ENCODE data around the gene IL5RA.

DNA sequence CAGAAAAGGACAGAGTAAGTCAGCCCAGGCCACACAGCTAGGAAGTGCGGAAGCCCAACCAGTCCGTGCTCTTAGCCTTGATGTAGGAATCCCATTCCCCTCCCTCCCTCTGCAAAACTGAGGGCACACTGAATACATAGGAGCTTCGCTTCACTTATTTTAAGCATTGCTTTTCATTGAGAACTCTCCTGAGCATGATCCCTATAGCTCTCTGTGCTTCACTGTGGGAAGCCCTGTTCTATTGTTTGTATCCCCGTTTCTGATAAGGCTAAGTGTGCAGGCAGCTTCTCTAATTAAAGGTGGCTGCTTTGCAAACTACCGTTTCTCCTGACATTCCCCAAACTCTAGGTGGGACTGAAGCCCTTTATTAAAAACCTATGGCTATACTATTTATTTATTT is 29.9 kb downstream of the IL5RA start:
- TF ChIP-seq, protein P1, sequence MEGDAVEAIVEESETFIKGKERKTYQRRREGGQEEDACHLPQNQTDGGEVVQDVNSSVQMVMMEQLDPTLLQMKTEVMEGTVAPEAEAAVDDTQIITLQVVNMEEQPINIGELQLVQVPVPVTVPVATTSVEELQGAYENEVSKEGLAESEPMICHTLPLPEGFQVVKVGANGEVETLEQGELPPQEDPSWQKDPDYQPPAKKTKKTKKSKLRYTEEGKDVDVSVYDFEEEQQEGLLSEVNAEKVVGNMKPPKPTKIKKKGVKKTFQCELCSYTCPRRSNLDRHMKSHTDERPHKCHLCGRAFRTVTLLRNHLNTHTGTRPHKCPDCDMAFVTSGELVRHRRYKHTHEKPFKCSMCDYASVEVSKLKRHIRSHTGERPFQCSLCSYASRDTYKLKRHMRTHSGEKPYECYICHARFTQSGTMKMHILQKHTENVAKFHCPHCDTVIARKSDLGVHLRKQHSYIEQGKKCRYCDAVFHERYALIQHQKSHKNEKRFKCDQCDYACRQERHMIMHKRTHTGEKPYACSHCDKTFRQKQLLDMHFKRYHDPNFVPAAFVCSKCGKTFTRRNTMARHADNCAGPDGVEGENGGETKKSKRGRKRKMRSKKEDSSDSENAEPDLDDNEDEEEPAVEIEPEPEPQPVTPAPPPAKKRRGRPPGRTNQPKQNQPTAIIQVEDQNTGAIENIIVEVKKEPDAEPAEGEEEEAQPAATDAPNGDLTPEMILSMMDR (IDR thresholded peaks at IDR 0.05), result no peak
- TF ChIP-seq EP300 (IDR thresholded peaks at IDR 0.05), result no peak
- no peak for TF ChIP-seq POLR2A (IDR thresholded peaks at IDR 0.05)
- TF ChIP-seq POLR2AphosphoS5 (IDR thresholded peaks at IDR 0.05), result no peak

All from gastroesophageal sphincter (tissue), 3 donors.